CD4-positive, alpha-beta memory T cell (primary cell): ENCODE measurements around the gene GATAD2B. TPM values are rescaled to one million over a fixed set of nuclear protein-coding genes. Genes with fewer than 3 reads are reported as not detected.
A peak's percentile ranks its signal among the peaks of the same experiment; 100 is the strongest.

Experiments
- CTCF ChIA-PET: fragments of 350-600 bp; sonication (Branson Sonifier 250); formaldehyde crosslinking; loops from one replicate; lab custom pipeline; 2021; ENCODE audit warnings: inconsistent platforms; ENCODE audit not compliant: partially characterized antibody; lab: Charles Lee
- POLR2A ChIA-PET: fragments of 350-600 bp; sonication (Branson Sonifier 250); formaldehyde crosslinking; loops from one replicate; lab custom pipeline; 2021; ENCODE audit not compliant: partially characterized antibody; lab: Charles Lee
- DNase-seq, 5 donors: peaks; one replicate each; pipeline versions ENCODE4 v3.0.0 to v3.0.0-alpha.2; 2020 to 2022; ENCODE audit warnings: mixed read lengths in 1 of 5
- H3K27ac ChIP-seq: one replicate; pipeline ENCODE4 v1.7.0; 2013; ENCODE audit warnings: low read depth, low read length
- H3K27me3 ChIP-seq: 2 replicates; pipeline ENCODE4 v1.7.0; 2013; ENCODE audit warnings: mild to moderate bottlenecking, low read length, moderate library complexity; ENCODE audit not compliant: insufficient read depth
- H3K36me3 ChIP-seq: 2 replicates; pipeline ENCODE4 v1.7.0; 2013; ENCODE audit warnings: mild to moderate bottlenecking, low read length, moderate library complexity; ENCODE audit not compliant: insufficient read depth
- H3K4me1 ChIP-seq: 2 replicates; pipeline ENCODE4 v1.7.0; 2013; ENCODE audit warnings: mild to moderate bottlenecking, low read length, moderate library complexity; ENCODE audit not compliant: insufficient read depth
- H3K4me3 ChIP-seq, 2 donors: one replicate each; pipeline ENCODE4 v1.7.0; 2013; ENCODE audit warnings: low read length in 2 of 2, mild to moderate bottlenecking in 1 of 2
- H3K9me3 ChIP-seq, 2 donors: one replicate each; pipeline ENCODE4 v1.7.0; 2013; ENCODE audit warnings: low read length in 2 of 2, control low read depth in 1 of 2; ENCODE audit not compliant: control insufficient read depth in 1 of 2
- H3K27ac Mint-ChIP-seq, 7 donors: one replicate each; pipeline ENCODE4 v1.8.0; 2020 to 2021; ENCODE audit warnings: mixed read lengths in 7 of 7, mild to moderate bottlenecking in 6 of 7, inconsistent platforms in 3 of 7, moderate library complexity in 3 of 7
- H3K27me3 Mint-ChIP-seq, 2 donors: one replicate each; pipeline ENCODE4 v1.8.0; 2020 to 2021; ENCODE audit warnings: mixed read lengths in 2 of 2
- H3K36me3 Mint-ChIP-seq, 2 donors: one replicate each; pipeline ENCODE4 v1.8.0; 2020 to 2021; ENCODE audit warnings: mixed read lengths in 2 of 2, inconsistent platforms in 1 of 2, mild to moderate bottlenecking in 1 of 2
- H3K4me1 Mint-ChIP-seq, 4 donors: one replicate each; pipeline ENCODE4 v1.8.0; 2020 to 2021; ENCODE audit warnings: mixed read lengths in 4 of 4, mild to moderate bottlenecking in 1 of 4
- H3K4me3 Mint-ChIP-seq, 8 donors: one replicate each; pipeline ENCODE4 v1.8.0; 2020 to 2021; ENCODE audit warnings: mixed read lengths in 8 of 8, mild to moderate bottlenecking in 7 of 8, moderate library complexity in 6 of 8, inconsistent platforms in 3 of 8
- H3K9me3 Mint-ChIP-seq, 8 donors: one replicate each; pipeline ENCODE4 v1.8.0; 2020 to 2021; ENCODE audit warnings: mixed read lengths in 8 of 8, mild to moderate bottlenecking in 5 of 8, inconsistent platforms in 3 of 8, moderate library complexity in 1 of 8
- intact Hi-C: fragments of 100-400 bp; cut with micrococcal nuclease; formaldehyde crosslinking; loops from one replicate; pipeline ENCODE4 v1.15.1; 2023
- polyA plus RNA-seq, 2 donors: library from polyadenylated mRNA; unstranded; fragments of 300-500 nt; fragmentation: Illumina TruSeq; gene quantifications; one replicate each; pipeline ENCODE4 v1.2.3, GENCODE V29; 2021
- total RNA-seq, 2 experiments: library from RNA; stranded (reverse); gene quantifications; one replicate each; pipeline ENCODE4 v1.2.3, GENCODE V29; 2021

GATAD2B gene
- total and polyA plus RNA-seq, 4 experiments from 2014 or later: 1.8 to 104 (median 51.3) TPM

DNA sequence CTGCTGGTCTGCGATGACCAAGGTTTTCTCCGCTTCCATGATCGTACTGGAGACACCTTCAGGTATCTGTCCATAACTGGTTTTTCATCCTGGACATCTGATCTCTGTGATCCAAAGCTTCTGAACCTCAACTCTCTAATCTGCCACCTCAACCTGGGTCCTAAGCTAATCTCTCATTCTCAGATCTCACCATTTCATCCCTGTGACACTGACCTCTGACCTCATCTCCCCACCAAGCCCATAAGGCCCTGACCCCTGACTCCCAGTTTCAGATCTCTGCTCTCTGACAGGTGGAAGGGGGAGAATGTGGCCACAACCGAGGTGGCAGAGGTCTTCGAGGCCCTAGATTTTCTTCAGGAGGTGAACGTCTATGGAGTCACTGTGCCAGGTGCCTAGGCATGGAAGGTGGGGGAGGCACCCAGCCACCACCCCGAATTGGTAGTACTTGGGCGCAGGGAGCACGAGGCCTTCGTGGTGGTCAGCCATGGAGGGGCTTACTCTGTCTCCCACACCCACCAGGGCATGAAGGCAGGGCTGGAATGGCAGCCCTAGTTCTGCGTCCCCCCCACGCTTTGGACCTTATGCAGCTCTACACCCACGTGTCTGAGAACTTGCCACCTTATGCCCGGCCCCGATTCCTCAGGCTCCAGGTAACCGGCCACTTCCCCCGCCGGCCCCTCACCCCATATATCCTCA, 143.8 kb downstream of the GATAD2B start:
- ChIA-PET POLR2A (interaction anchor here (0.7 kb wide), 1 partner anchor 211 kb away, joined by 3 read pairs; no protein-coding TSS in a partner anchor), CTCF (interaction anchor here (1.0 kb wide), 1 partner anchor 189 kb away, joined by 3 read pairs; no protein-coding TSS in a partner anchor)
- Mint-ChIP-seq H3K9me3 (no peaks in the 10 kb centered on the region), H3K4me3 (peak overlapping the region in 1 of 8 donors; percentile 36), H3K27ac (peak overlapping the region in 1 of 7 donors; percentile 62), H3K27me3 (no peaks in the 10 kb centered on the region), H3K4me1 (peaks cover 16 to 41% (median 21%) of the 10 kb centered on the region in 4 donors), H3K36me3 (peaks cover 0 to 6% of the 10 kb centered on the region in 2 donors)
- H3K9me3 ChIP-seq: no peaks in the 10 kb centered on the region
- no peak overlapping the region for H3K27ac ChIP-seq
- H3K36me3 ChIP-seq: no peaks in the 10 kb centered on the region
- intact Hi-C loops: no loop called here
- no peak overlapping the region for H3K4me3 ChIP-seq
- H3K27me3 ChIP-seq: no peaks in the 10 kb centered on the region
- no peak for DNase-seq
- peaks cover 26% of the 10 kb centered on the region for H3K4me1 ChIP-seq

GRCh38 chr1:153778051-153778823, 144.5 kb downstream of the GATAD2B start:
- peak overlapping the region in 3 of 7 donors; percentile 22 to 62 (median 22) for H3K27ac Mint-ChIP-seq
- peak overlapping the region in 1 of 8 donors; percentile 27 for H3K4me3 Mint-ChIP-seq
- no peaks in the 10 kb centered on the region for H3K27me3 ChIP-seq
- H3K9me3 ChIP-seq: no peaks in the 10 kb centered on the region
- peaks cover 26% of the 10 kb centered on the region for H3K4me1 ChIP-seq
- POLR2A ChIA-PET: no interaction called here
- no peak overlapping the region for H3K4me3 ChIP-seq
- H3K36me3 Mint-ChIP-seq: peaks cover 0 to 5% of the 10 kb centered on the region in 2 donors
- no peak overlapping the region for H3K27ac ChIP-seq
- no peaks in the 10 kb centered on the region for H3K36me3 ChIP-seq
- H3K4me1 Mint-ChIP-seq: peaks cover 13 to 36% (median 18%) of the 10 kb centered on the region in 4 donors
- no peak for DNase-seq
- no peaks in the 10 kb centered on the region for H3K27me3 Mint-ChIP-seq
- CTCF ChIA-PET: interaction anchor here (1.0 kb wide), 1 partner anchor 190 kb away, joined by 3 read pairs; no protein-coding TSS in a partner anchor
- intact Hi-C loops: no loop called here
- no peaks in the 10 kb centered on the region for H3K9me3 Mint-ChIP-seq

- CTCF ChIA-PET: no interaction called here
- peaks cover 20% of the 10 kb centered on the region for H3K4me1 ChIP-seq
- H3K36me3 ChIP-seq: no peaks in the 10 kb centered on the region
- H3K27ac ChIP-seq: no peak overlapping the region
- no peaks in the 10 kb centered on the region for H3K27me3 Mint-ChIP-seq
- H3K27ac Mint-ChIP-seq: peak overlapping the region in 2 of 7 donors; percentile 22 to 42
- no peak overlapping the region for H3K4me3 ChIP-seq
- POLR2A ChIA-PET: no interaction called here
- H3K9me3 Mint-ChIP-seq: no peaks in the 10 kb centered on the region
- no peaks in the 10 kb centered on the region for H3K9me3 ChIP-seq
- H3K4me3 Mint-ChIP-seq: peak overlapping the region in 1 of 8 donors; percentile 17
- H3K36me3 Mint-ChIP-seq: peaks cover 0 to 7% of the 10 kb centered on the region in 2 donors
- H3K4me1 Mint-ChIP-seq: peaks cover 12 to 31% (median 16%) of the 10 kb centered on the region in 4 donors
- intact Hi-C loops: no loop called here
- H3K27me3 ChIP-seq: no peaks in the 10 kb centered on the region
- no peak for DNase-seq
Measured at GRCh38 chr1:153777648-153778047, 145.1 kb downstream of the GATAD2B start.

GRCh38 chr1:153776845-153777370, 145.9 kb downstream of the GATAD2B start:
- Mint-ChIP-seq H3K4me1 (peaks cover 12 to 31% (median 15%) of the 10 kb centered on the region in 4 donors), H3K27me3 (no peaks in the 10 kb centered on the region), H3K36me3 (peaks cover 0 to 11% of the 10 kb centered on the region in 2 donors), H3K27ac (peak overlapping the region in 5 of 7 donors; percentile 3 to 87 (median 57)), H3K4me3 (peak overlapping the region; percentile 7 to 73 (median 50)), H3K9me3 (no peaks in the 10 kb centered on the region)
- POLR2A ChIA-PET: interaction anchor here (1.8 to 2.9 kb wide), 3 partner anchors 9 to 201 kb away, joined by 9 to 11 read pairs (median 10); partner anchors contain the start of genes ILF2 and JTB
- Histone ChIP-seq H3K27me3 (no peaks in the 10 kb centered on the region), H3K27ac (no peak overlapping the region), H3K4me3 (no peak overlapping the region), H3K4me1 (peaks cover 20% of the 10 kb centered on the region), H3K36me3 (no peaks in the 10 kb centered on the region), H3K9me3 (no peaks in the 10 kb centered on the region)
- CTCF ChIA-PET: interaction anchor here (2.2 kb wide), 1 partner anchor 210 kb away, joined by 7 read pairs; the partner anchor contains the start of gene RAB13
- intact Hi-C loops: no loop called here
- DNase-seq: no peak

- Histone ChIP-seq H3K4me3 (peak overlapping the region in 1 of 2 donors; percentile 71), H3K27ac (peak overlapping the region; percentile 47), H3K4me1 (peaks cover 20% of the 10 kb centered on the region), H3K36me3 (no peaks in the 10 kb centered on the region), H3K27me3 (no peaks in the 10 kb centered on the region), H3K9me3 (no peaks in the 10 kb centered on the region)
- ChIA-PET POLR2A (interaction anchor here (0.7 to 3.1 kb wide), 11 partner anchors 7 to 215 kb away, joined by 3 to 26 read pairs (median 9); partner anchors contain the start of genes DENND4B, ILF2, JTB and RAB13), CTCF (interaction anchor here (2.2 kb wide), 1 partner anchor 210 kb away, joined by 7 read pairs; the partner anchor contains the start of gene RAB13)
- Mint-ChIP-seq H3K27ac (peak overlapping the region in 6 of 7 donors; percentile 3 to 77 (median 61)), H3K9me3 (no peaks in the 10 kb centered on the region), H3K4me1 (peaks cover 12 to 31% (median 15%) of the 10 kb centered on the region in 4 donors), H3K36me3 (peaks cover 0 to 11% of the 10 kb centered on the region in 2 donors), H3K4me3 (peak overlapping the region; percentile 40 to 88 (median 70)), H3K27me3 (no peaks in the 10 kb centered on the region)
- intact Hi-C loops: no loop called here
- DNase-seq: no peak
Measured at GRCh38 chr1:153776352-153776751, 146.4 kb downstream of the GATAD2B start.

DNA sequence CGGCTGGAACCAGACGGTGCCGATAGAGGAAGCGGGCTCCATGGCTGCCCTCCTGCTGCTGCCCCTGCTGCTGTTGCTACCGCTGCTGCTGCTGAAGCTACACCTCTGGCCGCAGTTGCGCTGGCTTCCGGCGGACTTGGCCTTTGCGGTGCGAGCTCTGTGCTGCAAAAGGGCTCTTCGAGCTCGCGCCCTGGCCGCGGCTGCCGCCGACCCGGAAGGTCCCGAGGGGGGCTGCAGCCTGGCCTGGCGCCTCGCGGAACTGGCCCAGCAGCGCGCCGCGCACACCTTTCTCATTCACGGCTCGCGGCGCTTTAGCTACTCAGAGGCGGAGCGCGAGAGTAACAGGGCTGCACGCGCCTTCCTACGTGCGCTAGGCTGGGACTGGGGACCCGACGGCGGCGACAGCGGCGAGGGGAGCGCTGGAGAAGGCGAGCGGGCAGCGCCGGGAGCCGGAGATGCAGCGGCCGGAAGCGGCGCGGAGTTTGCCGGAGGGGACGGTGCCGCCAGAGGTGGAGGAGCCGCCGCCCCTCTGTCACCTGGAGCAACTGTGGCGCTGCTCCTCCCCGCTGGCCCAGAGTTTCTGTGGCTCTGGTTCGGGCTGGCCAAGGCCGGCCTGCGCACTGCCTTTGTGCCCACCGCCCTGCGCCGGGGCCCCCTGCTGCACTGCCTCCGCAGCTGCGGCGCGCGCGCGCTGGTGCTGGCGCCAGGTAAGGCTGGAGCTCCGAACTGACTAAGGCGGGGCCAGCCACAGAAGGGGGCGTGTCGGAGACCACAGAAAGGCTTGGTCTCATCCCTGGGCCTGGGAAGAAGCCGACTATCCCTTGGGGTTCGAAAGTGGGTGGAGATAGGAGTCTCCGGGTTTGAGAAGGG, 147.1 kb downstream of the GATAD2B start:
- peaks cover 0 to 15% of the 10 kb centered on the region in 2 donors for H3K36me3 Mint-ChIP-seq
- DNase-seq: peak; percentile 53 to 69 (median 57)
- Histone ChIP-seq H3K36me3 (no peaks in the 10 kb centered on the region), H3K27ac (peak overlapping the region; percentile 47), H3K9me3 (no peaks in the 10 kb centered on the region), H3K4me3 (peak overlapping the region; percentile 47 to 71), H3K27me3 (no peaks in the 10 kb centered on the region), H3K4me1 (peaks cover 20% of the 10 kb centered on the region)
- peak overlapping the region; percentile 81 to 88 (median 84) for H3K4me3 Mint-ChIP-seq
- H3K9me3 Mint-ChIP-seq: no peaks in the 10 kb centered on the region
- POLR2A ChIA-PET: interaction anchor here (0.7 to 3.1 kb wide), 19 partner anchors 8 to 215 kb away, joined by 3 to 26 read pairs (median 6); partner anchors contain the start of genes CHTOP, CREB3L4, CRTC2 and DENND4B
- H3K4me1 Mint-ChIP-seq: peaks cover 12 to 31% (median 15%) of the 10 kb centered on the region in 4 donors
- CTCF ChIA-PET: interaction anchor here (0.7 to 2.2 kb wide), 4 partner anchors 99 to 211 kb away, joined by 3 to 7 read pairs (median 4); partner anchors contain the start of genes CREB3L4 and RAB13
- intact Hi-C loops: loop anchor here (1.0 kb wide), 1 partner anchor 8 kb away; no protein-coding TSS in a partner anchor
- peak overlapping the region; percentile 22 to 90 (median 68) for H3K27ac Mint-ChIP-seq
- H3K27me3 Mint-ChIP-seq: no peaks in the 10 kb centered on the region
